GM23338 (cell line): ENCODE results near the gene ZNF646. TPM values are rescaled to one million over a fixed set of nuclear protein-coding genes. Genes with fewer than 3 reads are reported as not detected.
A peak's percentile ranks its signal among the peaks of the same experiment; 100 is the strongest.

Experiments
- ATAC-seq: fragments of 200-7000 bp; cut with Tn5 transposase; 3 replicates; pipeline ENCODE4 v1.9.1; 2020
- DNase-seq: peaks from one replicate; pipeline ENCODE4 v3.0.0-alpha.2; 2015; ENCODE audit warnings: low spot score
- H2AFZ ChIP-seq: fragments of 200-600 bp; sonication (generic); 2 replicates; pipeline ENCODE4 v1.8.0; 2016; ENCODE audit warnings: antibody characterized with exemption, mild to moderate bottlenecking, moderate library complexity
- H3F3A ChIP-seq: fragments of 200-600 bp; sonication (generic); replicated peaks from 2 replicates; pipeline ENCODE4 v1.8.0; 2017; ENCODE audit warnings: antibody characterized with exemption, mixed run types, low read depth
- H3K27ac ChIP-seq: fragments of 200-600 bp; sonication (generic); 2 replicates; pipeline ENCODE4 v1.6.1; 2016; ENCODE audit warnings: low read depth
- H3K27me3 ChIP-seq: fragments of 200-600 bp; sonication (generic); 2 replicates; pipeline ENCODE4 v1.8.0; 2016; ENCODE audit warnings: mild to moderate bottlenecking, mixed run types, moderate library complexity; ENCODE audit not compliant: insufficient read depth
- H3K36me3 ChIP-seq: fragments of 200-600 bp; sonication (generic); 2 replicates; pipeline ENCODE4 v1.8.0; 2016; ENCODE audit warnings: mild to moderate bottlenecking; ENCODE audit not compliant: insufficient read depth
- H3K4me1 ChIP-seq: fragments of 200-600 bp; sonication (generic); 2 replicates; pipeline ENCODE4 v1.8.0; 2016; ENCODE audit warnings: mild to moderate bottlenecking, moderate library complexity; ENCODE audit not compliant: insufficient read depth
- H3K4me2 ChIP-seq: fragments of 200-600 bp; sonication (generic); 2 replicates; pipeline ENCODE4 v1.7.1; 2017; ENCODE audit warnings: mixed run types
- H3K4me3 ChIP-seq: fragments of 200-600 bp; sonication (generic); 2 replicates; pipeline ENCODE4 v1.6.1; 2016; ENCODE audit warnings: mixed run types
- H3K79me2 ChIP-seq: fragments of 200-600 bp; sonication (generic); replicated peaks from 2 replicates; pipeline ENCODE4 v1.8.0; 2017; ENCODE audit warnings: mild to moderate bottlenecking; ENCODE audit not compliant: insufficient read depth
- H3K9me2 ChIP-seq: fragments of 200-600 bp; sonication (generic); 2 replicates; pipeline ENCODE4 v1.8.0; 2017; ENCODE audit not compliant: insufficient read depth
- H4K20me1 ChIP-seq: fragments of 200-600 bp; sonication (generic); replicated peaks from 2 replicates; pipeline ENCODE4 v1.8.0; 2017; ENCODE audit warnings: mild to moderate bottlenecking; ENCODE audit not compliant: insufficient read depth
- H3K27ac Mint-ChIP-seq: 2 replicates; pipeline ENCODE4 v1.8.0; 2020; ENCODE audit warnings: inconsistent platforms, mild to moderate bottlenecking, moderate library complexity, mixed read lengths
- H3K27me3 Mint-ChIP-seq: 3 replicates; pipeline ENCODE4 v1.8.0; 2022; ENCODE audit warnings: low read depth, mild to moderate bottlenecking, moderate library complexity, mixed read lengths, inconsistent platforms; ENCODE audit not compliant: insufficient read depth, poor library complexity
- H3K36me3 Mint-ChIP-seq: 3 replicates; pipeline ENCODE4 v1.8.0; 2021; ENCODE audit warnings: low read depth, mild to moderate bottlenecking, inconsistent platforms, moderate library complexity, mixed read lengths
- H3K4me1 Mint-ChIP-seq: 3 replicates; pipeline ENCODE4 v1.8.0; 2020; ENCODE audit warnings: mild to moderate bottlenecking, inconsistent platforms, mixed read lengths
- H3K4me3 Mint-ChIP-seq: 3 replicates; pipeline ENCODE4 v1.8.0; 2021; ENCODE audit warnings: moderate library complexity, mild to moderate bottlenecking, inconsistent platforms, mixed read lengths
- H3K9me3 Mint-ChIP-seq: 3 replicates; pipeline ENCODE4 v1.8.0; 2020; ENCODE audit warnings: moderate library complexity, mild to moderate bottlenecking, inconsistent platforms, mixed read lengths
- CREB1 ChIP-seq: fragments of 250-450 bp; sonication (Bioruptor Pico); IDR thresholded peaks from 2 replicates; pipeline ENCODE4 v1.5.0; 2020; ENCODE audit warnings: low read depth, mild to moderate bottlenecking, moderate library complexity
- NANOG ChIP-seq: IDR thresholded peaks from 2 replicates; pipeline ENCODE4 v1.6.1; 2016; ENCODE audit warnings: antibody characterized with exemption, borderline replicate concordance
- POLR2AphosphoS5 ChIP-seq: IDR thresholded peaks from 2 replicates; pipeline ENCODE4 v1.6.1; 2016; ENCODE audit warnings: antibody characterized with exemption, low read depth
- ZNF462 ChIP-seq: fragments of 250-450 bp; sonication (Bioruptor Pico); IDR thresholded peaks from 2 replicates; pipeline ENCODE4 v1.5.0; 2020; ENCODE audit warnings: mild to moderate bottlenecking, moderate library complexity
- polyA plus RNA-seq: library from polyadenylated mRNA; unstranded; fragments of >200 nt; fragmentation: Nextera tagmentation; extraction: Ambion mirVana; gene quantifications from 2 replicates; pipeline ENCODE4 v1.2.1, GENCODE V29; 2016
- total RNA-seq: library from RNA; depleted of rRNA; stranded (reverse); fragments of >200 nt; shearing (Covaris generic); gene quantifications from 2 replicates; pipeline ENCODE4 v1.2.3, GENCODE V29; 2014

The ZNF646 gene
- total and polyA plus RNA-seq, 2 experiments from 2014 or later = 6.3 to 29.3 TPM

- TF ChIP-seq ZNF462 (CRISPR knock-in tag) = no peak
Measured at GRCh38 chr16:31072540-31073141, 1.6 kb upstream of the ZNF646 start (continued).

- peak overlapping the region; percentile 98 for H2AFZ ChIP-seq
- peaks cover 14% of the 10 kb centered on the region for H3K4me1 ChIP-seq
- peak overlapping the region; percentile 91 for H3K27ac ChIP-seq
- Mint-ChIP-seq H3K9me3 (no peaks in the 10 kb centered on the region; the same call in 2 of the 3 replicates), H3K27ac (peak overlapping the region; percentile 98), H3K27me3 (peaks cover 6% of the 10 kb centered on the region), H3K4me3 (peak overlapping the region; percentile 99), H3K4me1 (peaks cover 19% of the 10 kb centered on the region), H3K36me3 (peaks cover 22% of the 10 kb centered on the region)
- no peaks in the 10 kb centered on the region for H3F3A ChIP-seq
- H3K4me2 ChIP-seq = peak overlapping the region; percentile 84
- peaks cover 67% of the 10 kb centered on the region for H3K79me2 ChIP-seq
- ATAC-seq = peak; percentile 74
- H3K27me3 ChIP-seq = no peaks in the 10 kb centered on the region
- TF ChIP-seq CREB1 (CRISPR knock-in tag) = peak; percentile 19; the same call in 1 of the 2 replicates
- TF ChIP-seq NANOG = no peak
- peak; percentile 17; the same call in 1 of the 2 replicates for TF ChIP-seq POLR2AphosphoS5
- no peaks in the 10 kb centered on the region; the same call in 1 of the 2 replicates for H4K20me1 ChIP-seq
- H3K4me3 ChIP-seq = peak overlapping the region; percentile 90
- no peaks in the 10 kb centered on the region for H3K9me2 ChIP-seq
- peak; percentile 96 for DNase-seq
- H3K36me3 ChIP-seq = peaks cover 7% of the 10 kb centered on the region; the same call in 1 of the 2 replicates
Measured at GRCh38 chr16:31073142-31073969, 866 bp upstream of the ZNF646 start.
